GM12864 (cell line): Measurements from ENCODE around the gene TH.

Experiments used
- DNase-seq: peaks from one replicate; pipeline ENCODE4 v3.0.0-alpha.2; 2011; ENCODE audit warnings: low read depth
- H3K4me3 ChIP-seq: 2 replicates; pipeline ENCODE4 v1.5.1; 2011; ENCODE audit warnings: mild to moderate bottlenecking, low read depth, low read length, control low read depth
- TF ChIP-seq, protein P1 (sequence below): IDR thresholded peaks from 2 replicates; pipeline ENCODE4 v1.5.1; 2011; ENCODE audit warnings: low read depth, mild to moderate bottlenecking, moderate library complexity, low read length, control low read depth, inconsistent platforms; ENCODE audit errors: missing control alignments

Gene TH

DNA sequence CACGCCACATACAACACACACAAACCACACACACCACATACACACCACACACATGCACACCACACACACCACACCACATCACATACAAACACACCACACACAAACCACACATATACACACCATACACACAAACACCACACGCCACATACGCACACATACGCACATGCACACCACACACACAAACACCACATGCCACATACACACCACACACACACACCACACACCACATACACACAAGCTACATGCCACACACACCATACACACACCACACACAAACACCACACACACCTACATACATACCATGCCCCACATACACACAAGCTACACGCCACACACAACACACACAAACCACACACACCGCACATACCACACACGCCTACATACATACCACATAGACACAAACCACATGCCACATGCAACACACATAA is 15.7 kb upstream of the TH start:
- DNase-seq = no peak
- H3K4me3 ChIP-seq = no peak overlapping the region
- TF ChIP-seq, protein P1, sequence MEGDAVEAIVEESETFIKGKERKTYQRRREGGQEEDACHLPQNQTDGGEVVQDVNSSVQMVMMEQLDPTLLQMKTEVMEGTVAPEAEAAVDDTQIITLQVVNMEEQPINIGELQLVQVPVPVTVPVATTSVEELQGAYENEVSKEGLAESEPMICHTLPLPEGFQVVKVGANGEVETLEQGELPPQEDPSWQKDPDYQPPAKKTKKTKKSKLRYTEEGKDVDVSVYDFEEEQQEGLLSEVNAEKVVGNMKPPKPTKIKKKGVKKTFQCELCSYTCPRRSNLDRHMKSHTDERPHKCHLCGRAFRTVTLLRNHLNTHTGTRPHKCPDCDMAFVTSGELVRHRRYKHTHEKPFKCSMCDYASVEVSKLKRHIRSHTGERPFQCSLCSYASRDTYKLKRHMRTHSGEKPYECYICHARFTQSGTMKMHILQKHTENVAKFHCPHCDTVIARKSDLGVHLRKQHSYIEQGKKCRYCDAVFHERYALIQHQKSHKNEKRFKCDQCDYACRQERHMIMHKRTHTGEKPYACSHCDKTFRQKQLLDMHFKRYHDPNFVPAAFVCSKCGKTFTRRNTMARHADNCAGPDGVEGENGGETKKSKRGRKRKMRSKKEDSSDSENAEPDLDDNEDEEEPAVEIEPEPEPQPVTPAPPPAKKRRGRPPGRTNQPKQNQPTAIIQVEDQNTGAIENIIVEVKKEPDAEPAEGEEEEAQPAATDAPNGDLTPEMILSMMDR = no peak

DNA sequence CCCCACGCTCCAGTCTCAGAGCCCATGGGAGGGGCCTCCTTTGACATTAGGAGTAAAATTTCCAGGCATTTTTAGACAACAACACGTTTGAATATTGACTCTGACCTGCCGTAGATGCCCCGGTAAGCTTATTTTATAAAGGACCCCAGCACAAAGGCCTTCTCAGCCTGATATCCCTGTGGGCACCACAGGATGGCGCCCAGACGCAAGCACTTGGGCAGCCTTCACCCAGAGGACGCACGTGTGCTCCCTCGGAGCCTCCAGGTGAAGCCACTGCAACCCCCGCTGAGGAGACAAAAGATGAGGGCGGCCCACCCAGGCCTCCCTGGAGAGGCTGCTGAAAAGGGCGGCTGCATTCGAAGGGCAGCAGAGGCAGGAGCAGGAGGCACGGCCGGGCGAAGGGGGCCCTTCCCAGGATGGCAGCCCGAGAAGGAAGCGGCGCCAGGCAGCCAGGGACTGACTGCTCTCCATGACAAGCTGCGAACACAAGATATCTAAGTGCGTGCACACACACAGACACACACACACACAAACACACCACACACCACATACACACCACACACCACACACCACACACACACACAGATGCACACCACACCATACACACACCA is 15.2 kb upstream of the TH start:
- DNase-seq = no peak
- no peak overlapping the region for H3K4me3 ChIP-seq
- TF ChIP-seq, protein P1 = peak; percentile 36

DNA sequence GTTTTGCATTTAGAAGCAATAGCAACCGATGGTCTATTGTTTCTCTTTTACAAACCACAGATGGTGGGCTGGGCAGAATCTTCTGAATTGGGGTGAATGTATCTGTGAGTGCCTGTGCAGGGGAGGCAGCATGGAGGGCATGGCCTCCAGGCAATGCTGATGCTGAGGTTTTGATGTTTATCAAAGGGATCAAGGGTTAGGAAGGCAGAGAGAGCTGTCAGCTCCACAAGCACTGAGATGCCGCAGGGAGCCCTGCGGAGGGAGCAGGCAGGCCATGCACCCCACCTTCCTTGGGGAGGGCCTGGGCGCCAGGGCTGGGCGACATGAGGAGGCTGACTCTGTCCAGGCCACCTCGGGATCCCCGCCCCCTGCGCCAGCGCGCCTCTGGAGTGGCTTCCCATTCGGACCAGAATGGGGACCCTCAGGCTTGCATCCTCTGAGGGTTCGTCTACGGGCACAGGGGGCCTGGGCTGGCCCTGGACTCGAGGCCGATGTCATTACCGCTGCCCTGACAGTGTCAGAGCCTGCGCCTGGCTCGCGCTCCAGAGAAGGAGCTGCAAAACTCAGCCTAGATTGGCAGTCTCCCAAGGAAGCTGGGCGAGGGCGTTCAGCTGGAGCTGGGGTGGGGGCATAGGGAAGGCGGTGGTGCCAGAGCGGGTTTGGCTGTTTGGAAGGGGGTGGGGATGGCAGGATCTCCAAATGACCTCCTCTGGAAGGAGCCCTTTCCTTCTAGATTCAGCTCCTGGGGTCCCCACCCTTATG is 13.9 kb upstream of the TH start:
- no peak overlapping the region for H3K4me3 ChIP-seq
- no peak for DNase-seq
- TF ChIP-seq, protein P1 = no peak

DNA sequence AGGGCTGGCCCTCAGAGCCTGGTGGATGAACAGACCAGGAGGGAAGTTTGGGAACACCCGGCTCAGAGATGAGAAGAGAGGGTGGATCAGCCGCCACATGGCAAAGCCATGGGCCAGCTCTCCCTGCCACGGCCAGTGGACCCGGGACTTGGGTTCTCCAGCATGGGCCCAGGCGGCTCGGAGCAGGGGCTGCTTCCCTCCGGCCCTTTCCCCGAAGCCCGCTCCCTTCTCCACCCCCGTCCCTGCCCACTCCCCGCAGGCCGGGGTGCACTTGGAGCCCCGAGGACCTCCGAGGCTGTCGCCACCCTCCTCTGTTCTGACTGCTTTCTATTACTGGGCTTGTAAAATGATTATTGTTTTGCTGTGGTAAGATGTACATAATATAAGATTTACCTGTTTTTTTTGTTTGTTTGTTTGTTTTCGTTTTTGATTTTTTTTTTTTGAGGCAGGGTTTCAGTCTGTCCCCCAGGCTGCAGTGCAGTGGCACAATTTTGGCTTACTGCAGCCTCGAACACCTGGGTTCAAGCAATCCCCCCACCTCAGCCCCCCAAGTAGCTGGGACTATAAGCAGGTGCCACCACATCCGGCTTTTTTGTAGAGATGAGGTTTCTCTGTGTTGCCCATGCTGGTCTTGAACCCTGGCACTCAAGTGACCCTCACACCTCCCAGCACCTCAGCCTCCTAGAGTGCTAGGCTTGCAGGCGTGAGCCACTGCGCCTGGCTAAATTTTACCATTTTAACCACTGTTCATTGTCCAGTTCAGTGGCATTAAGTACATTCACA is 11.3 kb upstream of the TH start:
- TF ChIP-seq, protein P1 = no peak

DNA sequence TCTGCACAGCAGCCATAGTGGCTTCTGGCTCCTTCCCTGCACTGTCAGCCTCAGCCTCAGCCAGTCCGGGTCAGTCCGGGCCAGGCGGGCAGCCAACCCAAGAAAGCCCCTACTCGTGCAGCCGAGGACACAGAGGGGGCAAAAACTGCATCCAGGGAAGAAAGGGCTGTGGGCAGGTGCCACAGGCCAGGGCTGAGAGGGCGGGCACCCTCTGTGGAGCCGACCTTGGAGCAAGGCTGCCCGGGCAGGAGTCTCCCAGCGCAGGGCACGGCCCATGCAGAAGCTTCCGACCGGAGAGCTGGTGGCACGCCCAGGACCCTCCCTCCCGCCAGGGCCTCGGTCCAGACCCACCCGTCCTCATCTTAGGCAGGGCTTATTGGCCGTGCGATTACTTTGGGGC is 10.5 kb upstream of the TH start:
- TF ChIP-seq, protein P1 = no peak
- H3K4me3 ChIP-seq = no peak overlapping the region
- no peak for DNase-seq

More for the DNA sequence above, 11.3 kb upstream of the TH start:
- DNase-seq = no peak
- no peak overlapping the region for H3K4me3 ChIP-seq

DNA sequence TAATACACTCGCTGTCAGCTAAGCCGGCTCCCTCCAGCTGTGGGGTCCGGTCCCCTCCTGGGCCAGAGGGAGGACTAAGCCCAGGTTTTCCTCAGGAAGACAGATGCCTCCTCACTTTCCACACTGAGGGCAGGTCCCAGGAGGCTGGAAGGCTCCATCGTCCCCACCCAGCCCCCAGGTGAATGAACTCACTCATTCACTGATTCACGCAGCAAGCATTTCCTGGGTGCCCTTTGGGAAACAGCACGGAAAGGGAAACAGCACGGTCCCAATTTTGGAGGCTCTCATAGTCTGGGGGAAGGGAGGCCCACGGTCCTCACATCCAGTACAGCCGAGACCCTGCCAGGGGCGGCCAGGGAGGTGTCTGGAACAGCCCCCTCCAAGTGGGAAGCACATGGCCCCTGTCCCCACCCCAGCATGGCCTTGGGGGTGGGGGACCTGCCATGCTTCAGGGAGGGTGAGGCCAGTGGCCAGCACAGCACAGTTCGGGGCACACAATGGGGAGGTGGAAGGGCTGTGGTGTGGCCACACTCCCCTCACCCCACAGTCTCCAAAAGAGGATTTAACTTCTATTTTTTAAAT is 9.3 kb upstream of the TH start:
- TF ChIP-seq, protein P1 = no peak
- DNase-seq = no peak

More for the DNA sequence above, 9.3 kb upstream of the TH start:
- H3K4me3 ChIP-seq = no peak overlapping the region
